GM12878 (cell line): ENCODE data around the gene UNC13A.

Experiments used
- BRCA1 ChIP-seq: IDR thresholded peaks from 2 replicates; pipeline ENCODE4 v1.6.1; 2011; ENCODE audit warnings: low read depth, low read length, improper control_type of control experiment
- CHD1 ChIP-seq: IDR thresholded peaks from 2 replicates; pipeline ENCODE4 v1.6.1; 2012; ENCODE audit warnings: low read depth, low read length, improper control_type of control experiment
- GABPA ChIP-seq: IDR thresholded peaks from 2 replicates; pipeline ENCODE4 v1.6.1; 2014; ENCODE audit warnings: antibody characterized with exemption, low read depth, mild to moderate bottlenecking, inconsistent platforms
- POLR2AphosphoS5 ChIP-seq: IDR thresholded peaks from 2 replicates; pipeline ENCODE4 v1.6.1; 2011; ENCODE audit warnings: mild to moderate bottlenecking, low read length, inconsistent platforms
- POU2F2 ChIP-seq: IDR thresholded peaks from 3 replicates; pipeline ENCODE4 v1.6.1; 2011; ENCODE audit warnings: low read depth, mild to moderate bottlenecking, low read length, borderline replicate concordance
- RAD21 ChIP-seq: IDR thresholded peaks from 2 replicates; pipeline ENCODE4 v1.6.1; 2011; ENCODE audit warnings: mild to moderate bottlenecking, low read depth, low read length, moderate library complexity; ENCODE audit not compliant: insufficient read depth
- SMC3 ChIP-seq: IDR thresholded peaks from 2 replicates; pipeline ENCODE4 v1.6.1; 2011; ENCODE audit warnings: low read length, improper control_type of control experiment, borderline replicate concordance
- ZNF24 ChIP-seq: fragments of 450-650 bp; IDR thresholded peaks from 2 replicates; pipeline ENCODE4 v1.6.1; 2017; ENCODE audit warnings: antibody characterized with exemption, mild to moderate bottlenecking

- TF ChIP-seq POLR2AphosphoS5: no peak
- TF ChIP-seq ZNF24: no peak
- no peak for TF ChIP-seq GABPA
- TF ChIP-seq BRCA1: no peak
- no peak for TF ChIP-seq RAD21
- TF ChIP-seq SMC3: no peak
- TF ChIP-seq POU2F2: no peak
- TF ChIP-seq CHD1: no peak
These were observed 45.5 kb downstream of the UNC13A start for GRCh38 chr19:17642656-17643055.
